ENCODE data around the gene CIB4.

Gene CIB4

GRCh38 chr2:26636935-26637334, 4.2 kb downstream of the CIB4 start:
- Histone ChIP-seq H3K9me3 (ENCODE audit: control insufficient read depth, low read length) (no peaks in the 10 kb centered on the region), H3K36me3 (ENCODE audit: control insufficient read depth in 1 of 2, insufficient read depth in 2 of 2, low read depth in 1 of 2, low read length in 2 of 2) (no peaks in the 10 kb centered on the region), H3K23ac (ENCODE audit: low read length in 2 of 2) (no peak overlapping the region), H3K4ac (ENCODE audit: low read depth in 1 of 2, low read length in 2 of 2) (no peak overlapping the region), H2BK12ac (ENCODE audit: low read length in 2 of 2) (peak overlapping the region in 1 of 2 experiments; percentile 29), H2AK5ac (ENCODE audit: low read length, severe bottlenecking) (no peak overlapping the region), H3K4me2 (ENCODE audit: low read length, poor library complexity, severe bottlenecking) (no peak overlapping the region), H3K18ac (ENCODE audit: low read depth in 1 of 2, low read length in 2 of 2) (no peak overlapping the region), H3K9ac (ENCODE audit: low read length) (no peak overlapping the region), H2AFZ (ENCODE audit: low read depth, low read length) (no peak overlapping the region), H4K8ac (ENCODE audit: low read length) (no peak overlapping the region), H3K27ac (ENCODE audit: low read length, poor library complexity, severe bottlenecking) (no peak overlapping the region), H2BK5ac (ENCODE audit: low read depth, low read length, poor library complexity, severe bottlenecking) (no peak overlapping the region), H3K4me3 (ENCODE audit: insufficient read depth in 1 of 2, low read depth in 1 of 2, low read length in 2 of 2) (no peak overlapping the region), H3K27me3 (ENCODE audit: control insufficient read depth in 1 of 2, insufficient read depth in 1 of 2, low read length in 2 of 2) (peaks cover 53 to 64% of the 10 kb centered on the region in 2 experiments), H4K91ac (ENCODE audit: low read length) (no peak overlapping the region), H2BK15ac (ENCODE audit: low read depth, poor library complexity, severe bottlenecking) (no peak overlapping the region), H3K14ac (ENCODE audit: low read length in 2 of 2) (no peak overlapping the region), H3K79me1 (replicated peaks; ENCODE audit: low read length, poor library complexity, severe bottlenecking) (no peaks in the 10 kb centered on the region), H2BK120ac (ENCODE audit: low read depth, low read length) (no peak overlapping the region), H3K4me1 (ENCODE audit: control insufficient read depth, insufficient read depth, low read depth, low read length) (peaks cover 4% of the 10 kb centered on the region)
- 71% methylated on average over 5 of the region's 6 CpGs for WGBS
- DNase-seq = no peak

- no peak for DNase-seq
- H2BK15ac ChIP-seq (ENCODE audit: low read depth, poor library complexity, severe bottlenecking) = no peak overlapping the region
- H3K4ac ChIP-seq (ENCODE audit: low read depth in 1 of 2, low read length in 2 of 2) = no peak overlapping the region
- H4K91ac ChIP-seq (ENCODE audit: low read length) = no peak overlapping the region
- no peak overlapping the region for H3K4me3 ChIP-seq (ENCODE audit: insufficient read depth in 1 of 2, low read depth in 1 of 2, low read length in 2 of 2)
- H2BK120ac ChIP-seq (ENCODE audit: low read depth, low read length) = no peak overlapping the region
- H3K27ac ChIP-seq (ENCODE audit: low read length, poor library complexity, severe bottlenecking) = no peak overlapping the region
- no peaks in the 10 kb centered on the region for H3K9me3 ChIP-seq (ENCODE audit: control insufficient read depth, low read length)
- no peak overlapping the region for H3K4me2 ChIP-seq (ENCODE audit: low read length, poor library complexity, severe bottlenecking)
- H3K23ac ChIP-seq (ENCODE audit: low read length in 2 of 2) = no peak overlapping the region
- no peak overlapping the region for H3K18ac ChIP-seq (ENCODE audit: low read depth in 1 of 2, low read length in 2 of 2)
- no peak overlapping the region for H2BK5ac ChIP-seq (ENCODE audit: low read depth, low read length, poor library complexity, severe bottlenecking)
- WGBS = 93% methylated on average over 3 of the region's 3 CpGs
- no peak overlapping the region for H2AK5ac ChIP-seq (ENCODE audit: low read length, severe bottlenecking)
- no peaks in the 10 kb centered on the region for H3K36me3 ChIP-seq (ENCODE audit: control insufficient read depth in 1 of 2, insufficient read depth in 2 of 2, low read depth in 1 of 2, low read length in 2 of 2)
- no peak overlapping the region for H4K8ac ChIP-seq (ENCODE audit: low read length)
- H3K79me1 ChIP-seq (replicated peaks; ENCODE audit: low read length, poor library complexity, severe bottlenecking) = no peaks in the 10 kb centered on the region
- no peak overlapping the region for H2AFZ ChIP-seq (ENCODE audit: low read depth, low read length)
- H3K9ac ChIP-seq (ENCODE audit: low read length) = no peak overlapping the region
- H2BK12ac ChIP-seq (ENCODE audit: low read length in 2 of 2) = no peak overlapping the region
- H3K4me1 ChIP-seq (ENCODE audit: control insufficient read depth, insufficient read depth, low read depth, low read length) = peaks cover 4% of the 10 kb centered on the region
- H3K14ac ChIP-seq (ENCODE audit: low read length in 2 of 2) = no peak overlapping the region
- H3K27me3 ChIP-seq (ENCODE audit: control insufficient read depth in 1 of 2, insufficient read depth in 1 of 2, low read length in 2 of 2) = peaks cover 45 to 55% of the 10 kb centered on the region in 2 experiments
These were observed 5.8 kb downstream of the CIB4 start for GRCh38 chr2:26635401-26635800.

- no peak overlapping the region for H3K4me3 ChIP-seq (ENCODE audit: insufficient read depth in 1 of 2, low read depth in 1 of 2, low read length in 2 of 2)
- no peak overlapping the region for H3K14ac ChIP-seq (ENCODE audit: low read length in 2 of 2)
- no peak overlapping the region for H2AK5ac ChIP-seq (ENCODE audit: low read length, severe bottlenecking)
- H3K79me1 ChIP-seq (replicated peaks; ENCODE audit: low read length, poor library complexity, severe bottlenecking) = no peaks in the 10 kb centered on the region
- no peak overlapping the region for H3K9ac ChIP-seq (ENCODE audit: low read length)
- H3K4me1 ChIP-seq (ENCODE audit: control insufficient read depth, insufficient read depth, low read depth, low read length) = peaks cover 2% of the 10 kb centered on the region
- no peak overlapping the region for H4K8ac ChIP-seq (ENCODE audit: low read length)
- no peak overlapping the region for H2BK12ac ChIP-seq (ENCODE audit: low read length in 2 of 2)
- no peak overlapping the region for H2BK5ac ChIP-seq (ENCODE audit: low read depth, low read length, poor library complexity, severe bottlenecking)
- H3K27ac ChIP-seq (ENCODE audit: low read length, poor library complexity, severe bottlenecking) = no peak overlapping the region
- H3K4ac ChIP-seq (ENCODE audit: low read depth in 1 of 2, low read length in 2 of 2) = no peak overlapping the region
- peaks cover 48 to 50% of the 10 kb centered on the region in 2 experiments for H3K27me3 ChIP-seq (ENCODE audit: control insufficient read depth in 1 of 2, insufficient read depth in 1 of 2, low read length in 2 of 2)
- no peaks in the 10 kb centered on the region for H3K36me3 ChIP-seq (ENCODE audit: control insufficient read depth in 1 of 2, insufficient read depth in 2 of 2, low read depth in 1 of 2, low read length in 2 of 2)
- no peak overlapping the region for H2AFZ ChIP-seq (ENCODE audit: low read depth, low read length)
- peak overlapping the region; percentile 86 for H2BK15ac ChIP-seq (ENCODE audit: low read depth, poor library complexity, severe bottlenecking)
- H4K91ac ChIP-seq (ENCODE audit: low read length) = no peak overlapping the region
- H3K9me3 ChIP-seq (ENCODE audit: control insufficient read depth, low read length) = no peaks in the 10 kb centered on the region
- H3K18ac ChIP-seq (ENCODE audit: low read depth in 1 of 2, low read length in 2 of 2) = no peak overlapping the region
- WGBS = 94% methylated on average over 11 of the region's 11 CpGs
- DNase-seq = no peak
- no peak overlapping the region for H3K23ac ChIP-seq (ENCODE audit: low read length in 2 of 2)
- H3K4me2 ChIP-seq (ENCODE audit: low read length, poor library complexity, severe bottlenecking) = no peak overlapping the region
- no peak overlapping the region for H2BK120ac ChIP-seq (ENCODE audit: low read depth, low read length)
These were observed 6.4 kb downstream of the CIB4 start for GRCh38 chr2:26634636-26635230.

GRCh38 chr2:26633993-26634595, 7.1 kb downstream of the CIB4 start:
- 95% methylated on average over 7 of the region's 7 CpGs for WGBS
- H2BK15ac ChIP-seq (ENCODE audit: low read depth, poor library complexity, severe bottlenecking) = no peak overlapping the region

More at GRCh38 chr2:26633993-26634595, 7.1 kb downstream of the CIB4 start:
- no peaks in the 10 kb centered on the region for H3K36me3 ChIP-seq (ENCODE audit: control insufficient read depth in 1 of 2, insufficient read depth in 2 of 2, low read depth in 1 of 2, low read length in 2 of 2)
- H3K27me3 ChIP-seq (ENCODE audit: control insufficient read depth in 1 of 2, insufficient read depth in 1 of 2, low read length in 2 of 2) = peaks cover 46 to 55% of the 10 kb centered on the region in 2 experiments
- H4K91ac ChIP-seq (ENCODE audit: low read length) = no peak overlapping the region
- no peak overlapping the region for H2BK5ac ChIP-seq (ENCODE audit: low read depth, low read length, poor library complexity, severe bottlenecking)
- no peak overlapping the region for H3K27ac ChIP-seq (ENCODE audit: low read length, poor library complexity, severe bottlenecking)
- H2AFZ ChIP-seq (ENCODE audit: low read depth, low read length) = no peak overlapping the region
- H2AK5ac ChIP-seq (ENCODE audit: low read length, severe bottlenecking) = no peak overlapping the region
- peaks cover 2% of the 10 kb centered on the region for H3K4me1 ChIP-seq (ENCODE audit: control insufficient read depth, insufficient read depth, low read depth, low read length)
- H2BK120ac ChIP-seq (ENCODE audit: low read depth, low read length) = no peak overlapping the region
- H3K4me3 ChIP-seq (ENCODE audit: insufficient read depth in 1 of 2, low read depth in 1 of 2, low read length in 2 of 2) = no peak overlapping the region
- H3K9ac ChIP-seq (ENCODE audit: low read length) = no peak overlapping the region
- H3K18ac ChIP-seq (ENCODE audit: low read depth in 1 of 2, low read length in 2 of 2) = no peak overlapping the region
- H4K8ac ChIP-seq (ENCODE audit: low read length) = no peak overlapping the region
- H3K9me3 ChIP-seq (ENCODE audit: control insufficient read depth, low read length) = no peaks in the 10 kb centered on the region
- H3K4me2 ChIP-seq (ENCODE audit: low read length, poor library complexity, severe bottlenecking) = no peak overlapping the region
- no peak overlapping the region for H3K23ac ChIP-seq (ENCODE audit: low read length in 2 of 2)
- H3K79me1 ChIP-seq (replicated peaks; ENCODE audit: low read length, poor library complexity, severe bottlenecking) = no peaks in the 10 kb centered on the region
- no peak for DNase-seq
- no peak overlapping the region for H3K14ac ChIP-seq (ENCODE audit: low read length in 2 of 2)
- no peak overlapping the region for H2BK12ac ChIP-seq (ENCODE audit: low read length in 2 of 2)
- no peak overlapping the region for H3K4ac ChIP-seq (ENCODE audit: low read depth in 1 of 2, low read length in 2 of 2)
